GM21447 (cell line): Measurements from ENCODE around the gene IQSEC1.

Experiments
- ATAC-seq: cut with Tn5 transposase; IDR thresholded peaks from one replicate; pipeline ENCODE4 v1.9.1; 2021; ENCODE audit not compliant: unreplicated experiment

Gene IQSEC1

GRCh38 chr3:13073326-13074005 lies at the start of gene IQSEC1:
IQSEC1 (minus strand) TSS chr3:13073429; CDS start chr3:13073014, 415 bp downstream.
- ATAC-seq: peak; percentile 46

- no peak for ATAC-seq
Observed at GRCh38 chr3:13122081-13123012, 49.1 kb upstream of the IQSEC1 start.

GRCh38 chr3:13121553-13122001 lies 48.3 kb upstream of the IQSEC1 start:
- ATAC-seq: no peak

GRCh38 chr3:13120928-13121552 lies 47.8 kb upstream of the IQSEC1 start:
- ATAC-seq: no peak

GRCh38 chr3:13120289-13120927 lies 47.2 kb upstream of the IQSEC1 start:
- ATAC-seq: no peak

- ATAC-seq: no peak
Observed at GRCh38 chr3:13119471-13120220, 46.4 kb upstream of the IQSEC1 start.

GRCh38 chr3:13116426-13116825 lies 43.2 kb upstream of the IQSEC1 start:
- no peak for ATAC-seq

- ATAC-seq: no peak
Observed at GRCh38 chr3:13115991-13116390, 42.8 kb upstream of the IQSEC1 start.

- ATAC-seq: no peak
Observed at GRCh38 chr3:13115576-13115910, 42.3 kb upstream of the IQSEC1 start.

- ATAC-seq: no peak
Observed at GRCh38 chr3:13114811-13115575, 41.8 kb upstream of the IQSEC1 start.

- ATAC-seq: no peak
Observed at GRCh38 chr3:13113346-13114330, 40.4 kb upstream of the IQSEC1 start.

- ATAC-seq: no peak
Observed at GRCh38 chr3:13112521-13113345, 39.5 kb upstream of the IQSEC1 start.

- no peak for ATAC-seq
Observed at GRCh38 chr3:13111873-13112520, 38.8 kb upstream of the IQSEC1 start.

- peak; percentile 26 for ATAC-seq
Observed at GRCh38 chr3:13111173-13111872, 38.1 kb upstream of the IQSEC1 start.

- ATAC-seq: peak; percentile 91
Observed at GRCh38 chr3:13110678-13111116, 37.5 kb upstream of the IQSEC1 start.

GRCh38 chr3:13109516-13109915 lies 36.3 kb upstream of the IQSEC1 start:
- no peak for ATAC-seq
